Loucy (cell line): ENCODE data around the gene SLC35F6.
"Not testable (repeated sequence)": the region's sequence is repeated elsewhere in the genome, so short reads cannot be mapped to it uniquely, and the experiment has no call there.

Experiments
- H2AFZ ChIP-seq: fragments of 200-600 bp; sonication (generic); 2 replicates; pipeline ENCODE4 v1.6.0; 2016; ENCODE audit warnings: antibody characterized with exemption, mild to moderate bottlenecking, low read length, moderate library complexity
- H3F3A ChIP-seq: fragments of 200-600 bp; 2 replicates; pipeline ENCODE4 v1.6.0; 2016; ENCODE audit warnings: antibody characterized with exemption, low read depth, mild to moderate bottlenecking
- H3K27me3 ChIP-seq: fragments of 200-600 bp; sonication (generic); 2 replicates; pipeline ENCODE4 v1.6.1; 2014; ENCODE audit warnings: low read length, mild to moderate bottlenecking; ENCODE audit not compliant: insufficient read depth, poor library complexity, severe bottlenecking
- H3K36me3 ChIP-seq: fragments of 200-600 bp; sonication (generic); 2 replicates; pipeline ENCODE4 v1.6.1; 2016; ENCODE audit warnings: low read length; ENCODE audit not compliant: insufficient read depth
- H3K4me1 ChIP-seq: fragments of 200-600 bp; sonication (generic); 2 replicates; pipeline ENCODE4 v1.5.1; 2014; ENCODE audit warnings: low read length, mild to moderate bottlenecking; ENCODE audit not compliant: insufficient read depth, poor library complexity, severe bottlenecking
- H3K4me2 ChIP-seq: fragments of 200-600 bp; sonication (generic); 2 replicates; pipeline ENCODE4 v1.6.0; 2014; ENCODE audit warnings: antibody characterized with exemption, low read length, low read depth, mild to moderate bottlenecking; ENCODE audit not compliant: poor library complexity, severe bottlenecking
- H3K4me3 ChIP-seq: fragments of 200-600 bp; sonication (generic); 2 replicates; pipeline ENCODE4 v1.5.1; 2014; ENCODE audit warnings: low read length, mild to moderate bottlenecking, mixed read lengths; ENCODE audit not compliant: poor library complexity, severe bottlenecking
- H3K79me2 ChIP-seq: fragments of 200-600 bp; sonication (generic); 2 replicates; pipeline ENCODE4 v1.6.1; 2014; ENCODE audit warnings: low read length; ENCODE audit not compliant: insufficient read depth
- H3K9ac ChIP-seq: fragments of 200-600 bp; sonication (generic); 2 replicates; pipeline ENCODE4 v1.6.0; 2014; ENCODE audit warnings: mild to moderate bottlenecking, low read depth, low read length, moderate library complexity; ENCODE audit not compliant: poor library complexity, severe bottlenecking
- H3K9me2 ChIP-seq: fragments of 200-600 bp; sonication (generic); replicated peaks from 2 replicates; pipeline ENCODE4 v1.6.1; 2016; ENCODE audit warnings: low read depth, low read length, mixed read lengths
- H3K9me3 ChIP-seq: fragments of 200-600 bp; sonication (generic); 2 replicates; pipeline ENCODE4 v1.6.1; 2014; ENCODE audit warnings: mild to moderate bottlenecking, antibody characterized with exemption, low read length, low read depth; ENCODE audit not compliant: insufficient read depth
- H4K20me1 ChIP-seq: fragments of 200-600 bp; sonication (generic); 2 replicates; pipeline ENCODE4 v1.6.0; 2014; ENCODE audit warnings: antibody characterized with exemption, low read length, mild to moderate bottlenecking; ENCODE audit not compliant: insufficient read depth, poor library complexity, severe bottlenecking
- EZH2phosphoT487 ChIP-seq: fragments of 200-600 bp; IDR thresholded peaks from 2 replicates; pipeline ENCODE4 v1.6.1; 2018; ENCODE audit warnings: antibody characterized with exemption, mild to moderate bottlenecking, moderate library complexity, borderline replicate concordance
- TF ChIP-seq, protein P1 (sequence below): fragments of 200-600 bp; sonication (generic); conservative IDR thresholded peaks from 2 replicates; pipeline ENCODE4 v1.5.1; 2014; ENCODE audit warnings: mild to moderate bottlenecking, antibody characterized with exemption, low read length

SLC35F6 gene

DNA sequence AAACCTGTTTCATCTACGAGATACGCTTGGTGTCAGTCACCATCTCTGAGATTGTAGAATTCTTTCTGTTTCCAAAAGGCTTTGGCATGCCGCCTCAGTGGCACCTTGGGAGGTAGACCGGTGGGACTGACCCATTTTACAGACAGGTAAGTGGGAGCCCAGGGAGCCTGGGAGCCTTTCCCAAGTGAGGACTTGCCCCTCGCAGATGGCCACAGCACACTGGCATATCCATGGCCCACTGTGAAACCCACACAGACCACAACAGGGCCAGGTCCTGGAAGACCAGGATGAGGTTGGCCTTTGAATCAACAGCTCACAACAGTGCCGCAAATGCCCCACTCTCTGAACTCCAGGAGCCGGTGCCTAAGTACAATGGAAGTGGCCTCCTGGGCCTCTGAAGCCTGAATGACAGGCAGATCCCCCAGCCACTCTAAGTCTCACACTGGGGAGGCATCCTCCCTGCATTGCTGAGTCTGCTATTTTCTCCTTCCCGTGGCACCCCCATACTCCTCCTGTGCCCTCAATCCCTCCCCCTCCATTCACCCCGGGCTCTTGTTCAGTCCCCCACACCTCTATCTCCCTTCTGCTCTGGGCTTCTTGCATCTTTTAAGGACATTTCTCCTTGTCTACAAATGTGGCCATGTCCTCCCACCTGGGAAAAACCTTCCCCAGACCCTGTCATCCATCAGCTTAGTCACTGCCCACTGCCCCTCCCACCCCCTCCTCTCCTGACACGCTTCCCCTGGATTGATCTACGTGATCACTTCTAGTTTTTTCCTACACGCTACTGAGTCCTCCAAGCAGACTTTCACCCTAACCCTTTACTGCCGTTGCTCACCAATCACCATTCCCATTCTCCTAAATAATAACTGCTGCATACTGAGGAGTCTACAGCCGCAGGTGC is 48.0 kb downstream of the SLC35F6 start:
- no peaks in the 10 kb centered on the region for H4K20me1 ChIP-seq

DNA sequence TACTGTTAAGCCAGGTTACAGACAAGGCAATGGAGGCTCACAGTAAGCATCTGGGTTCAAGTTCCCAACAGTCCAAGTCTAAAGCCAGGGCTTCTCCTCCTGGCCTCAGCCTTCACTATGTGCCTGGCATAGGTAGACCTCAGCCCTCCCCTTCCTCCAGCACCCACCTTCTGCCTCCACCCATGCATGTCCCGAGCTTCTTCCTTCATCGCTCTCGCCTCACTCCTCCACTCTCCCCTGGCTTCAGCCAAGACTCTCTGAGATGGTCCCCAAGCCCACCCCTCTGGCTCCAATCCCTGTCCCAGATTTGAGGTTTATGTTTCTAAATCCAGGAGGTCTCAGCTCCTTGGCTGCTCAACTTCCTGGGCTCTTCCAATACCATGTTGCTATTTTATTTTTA is 48.6 kb downstream of the SLC35F6 start:
- H3K4me3 ChIP-seq: no peak overlapping the region
- no peaks in the 10 kb centered on the region for H3K36me3 ChIP-seq
- H3K4me1 ChIP-seq: no peaks in the 10 kb centered on the region
- no peaks in the 10 kb centered on the region for H3K27me3 ChIP-seq
- no peaks in the 10 kb centered on the region for H3K9me3 ChIP-seq
- H3K9me2 ChIP-seq: no peaks in the 10 kb centered on the region
- H4K20me1 ChIP-seq: no peaks in the 10 kb centered on the region
- H3F3A ChIP-seq: no peaks in the 10 kb centered on the region
- no peak overlapping the region for H3K9ac ChIP-seq
- no peak overlapping the region for H2AFZ ChIP-seq
- no peak for TF ChIP-seq EZH2phosphoT487
- TF ChIP-seq, protein P1, sequence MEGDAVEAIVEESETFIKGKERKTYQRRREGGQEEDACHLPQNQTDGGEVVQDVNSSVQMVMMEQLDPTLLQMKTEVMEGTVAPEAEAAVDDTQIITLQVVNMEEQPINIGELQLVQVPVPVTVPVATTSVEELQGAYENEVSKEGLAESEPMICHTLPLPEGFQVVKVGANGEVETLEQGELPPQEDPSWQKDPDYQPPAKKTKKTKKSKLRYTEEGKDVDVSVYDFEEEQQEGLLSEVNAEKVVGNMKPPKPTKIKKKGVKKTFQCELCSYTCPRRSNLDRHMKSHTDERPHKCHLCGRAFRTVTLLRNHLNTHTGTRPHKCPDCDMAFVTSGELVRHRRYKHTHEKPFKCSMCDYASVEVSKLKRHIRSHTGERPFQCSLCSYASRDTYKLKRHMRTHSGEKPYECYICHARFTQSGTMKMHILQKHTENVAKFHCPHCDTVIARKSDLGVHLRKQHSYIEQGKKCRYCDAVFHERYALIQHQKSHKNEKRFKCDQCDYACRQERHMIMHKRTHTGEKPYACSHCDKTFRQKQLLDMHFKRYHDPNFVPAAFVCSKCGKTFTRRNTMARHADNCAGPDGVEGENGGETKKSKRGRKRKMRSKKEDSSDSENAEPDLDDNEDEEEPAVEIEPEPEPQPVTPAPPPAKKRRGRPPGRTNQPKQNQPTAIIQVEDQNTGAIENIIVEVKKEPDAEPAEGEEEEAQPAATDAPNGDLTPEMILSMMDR: no peak
- no peak overlapping the region for H3K4me2 ChIP-seq
- H3K79me2 ChIP-seq: no peaks in the 10 kb centered on the region

More for the DNA sequence above, 48.0 kb downstream of the SLC35F6 start:
- H3K79me2 ChIP-seq: no peaks in the 10 kb centered on the region
- no peak overlapping the region for H3K9ac ChIP-seq
- no peaks in the 10 kb centered on the region for H3K36me3 ChIP-seq
- H3K9me2 ChIP-seq: no peaks in the 10 kb centered on the region
- no peak overlapping the region for H3K4me3 ChIP-seq
- no peak overlapping the region for H3K4me2 ChIP-seq
- H3K4me1 ChIP-seq: no peaks in the 10 kb centered on the region
- no peaks in the 10 kb centered on the region for H3F3A ChIP-seq
- no peaks in the 10 kb centered on the region for H3K9me3 ChIP-seq
- no peak for TF ChIP-seq EZH2phosphoT487
- H3K27me3 ChIP-seq: no peaks in the 10 kb centered on the region
- H2AFZ ChIP-seq: no peak overlapping the region

DNA sequence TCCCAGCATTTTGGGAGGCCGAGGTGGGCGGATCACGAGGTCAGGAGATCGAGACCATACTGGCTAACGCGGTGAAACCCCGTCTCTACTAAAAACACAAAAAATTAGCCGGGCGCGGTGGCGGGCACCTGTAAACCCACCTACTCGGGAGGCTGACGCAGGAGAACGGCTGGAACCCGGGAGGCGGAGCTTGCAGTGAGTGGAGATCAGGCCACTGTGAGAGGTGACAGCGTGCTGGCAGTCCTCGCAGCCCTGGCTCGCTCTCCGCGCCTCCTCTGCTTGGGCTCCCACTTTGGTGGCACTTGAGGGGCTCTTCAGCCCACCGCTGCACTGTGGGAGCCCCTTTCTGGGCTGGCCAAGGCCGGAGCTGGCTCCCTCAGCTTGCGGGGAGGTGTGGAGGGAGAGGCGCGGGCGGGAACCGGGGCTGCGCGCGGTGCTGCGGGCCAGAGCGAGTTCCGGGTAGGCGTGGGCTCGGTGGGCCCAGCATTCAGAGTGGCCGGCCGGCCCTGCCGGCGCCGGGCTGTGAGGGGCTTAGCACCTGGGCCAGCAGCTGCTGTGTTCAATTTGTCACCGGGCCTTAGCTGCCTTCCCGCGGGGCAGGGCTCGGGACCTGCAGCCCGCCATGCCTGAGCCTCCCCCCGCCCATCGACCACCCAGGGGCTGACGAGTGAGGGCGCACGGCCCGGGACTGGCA is 50.1 kb downstream of the SLC35F6 start:
- H3K79me2 ChIP-seq, H3K9ac ChIP-seq, H3K9me3 ChIP-seq, H3K36me3 ChIP-seq, H3K4me1 ChIP-seq, H3K4me3 ChIP-seq, H2AFZ ChIP-seq, H3K27me3 ChIP-seq, H3F3A ChIP-seq, H3K4me2 ChIP-seq, H4K20me1 ChIP-seq, H3K9me2 ChIP-seq: not testable (repeated sequence)

DNA sequence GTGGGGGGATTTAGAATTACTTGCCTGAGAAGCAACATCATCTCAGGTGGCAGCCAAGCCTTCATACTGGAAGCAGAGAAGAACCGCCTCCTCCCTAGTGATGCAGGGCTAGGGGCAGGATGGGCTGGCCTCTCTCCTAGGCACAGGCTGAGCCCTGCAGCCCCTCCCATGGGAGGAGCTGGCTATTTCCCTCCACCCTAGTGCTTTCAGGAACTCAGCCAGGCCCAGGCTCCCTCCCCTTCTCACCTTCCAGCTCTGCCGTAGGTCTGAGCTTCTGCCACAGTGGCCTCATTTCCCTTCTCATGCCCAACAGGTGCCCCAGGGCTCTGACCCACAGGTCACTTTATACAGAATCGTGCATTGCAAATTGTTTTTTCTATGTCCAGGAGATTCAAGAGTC is 52.8 kb downstream of the SLC35F6 start:
- H3K4me2 ChIP-seq: no peak overlapping the region

More for the DNA sequence above, 52.8 kb downstream of the SLC35F6 start:
- Histone ChIP-seq H3K9ac (no peak overlapping the region), H3K9me2 (no peaks in the 10 kb centered on the region), H3K4me1 (no peaks in the 10 kb centered on the region), H3K36me3 (no peaks in the 10 kb centered on the region), H3K4me3 (no peak overlapping the region), H3K27me3 (no peaks in the 10 kb centered on the region), H3F3A (no peaks in the 10 kb centered on the region), H2AFZ (no peak overlapping the region), H3K9me3 (no peaks in the 10 kb centered on the region), H3K79me2 (no peaks in the 10 kb centered on the region), H4K20me1 (no peaks in the 10 kb centered on the region)
- no peak for TF ChIP-seq EZH2phosphoT487
- TF ChIP-seq, protein P1: no peak
